ENCODE results near the gene NFE2L1. TPM values are rescaled to one million over a fixed set of nuclear protein-coding genes. Genes with fewer than 3 reads are reported as not detected.

The NFE2L1 gene
- polyA plus RNA-seq, 2 of the 4 experiments (the other 2 are of a cell fraction): 108 to 283 TPM

- H3K9me3 ChIP-seq: no peaks in the 10 kb centered on the region
- DNase-seq (ENCODE audit: low read depth in 1 of 2, low spot score in 1 of 2) (no peak), ATAC-seq (no peak), FAIRE-seq (no peak)
- 78% methylated on average over 2 of the region's 2 CpGs for WGBS (ENCODE audit: missing lambda C conversion rate)
- TF ChIP-seq USF2 (IDR thresholded peaks at IDR 0.05) (no peak), POLR2AphosphoS2 (conservative IDR thresholded peaks at IDR 0.05; ENCODE audit: low read length) (no peak), SREBF2 (IDR thresholded peaks at IDR 0.05) (no peak), JUNB (IDR thresholded peaks at IDR 0.05) (no peak), PBX3 (IDR thresholded peaks at IDR 0.05) (no peak), ELK1 (IDR thresholded peaks at IDR 0.05; ENCODE audit: low read depth, low read length) (no peak), E2F6 (IDR thresholded peaks at IDR 0.05; ENCODE audit: borderline replicate concordance, low read depth) (no peak), NR3C1 (IDR thresholded peaks at IDR 0.05) (no peak), RFX5 (IDR thresholded peaks at IDR 0.05) (no peak), HES2 (IDR thresholded peaks at IDR 0.05) (no peak)
- peaks cover 15% of the 10 kb centered on the region for H3K4me1 ChIP-seq
- H3K27ac ChIP-seq: no peak overlapping the region
- H3K4me2 ChIP-seq: no peak overlapping the region
- ChIA-PET CTCF (interaction anchor here (0.9 to 46.6 kb wide), 14 partner anchors 8 to 200 kb away, joined by 3 to 1398 read pairs (median 4); partner anchors contain the start of genes CDK5RAP3 and COPZ2), POLR2A (interaction anchor here (1.6 to 6.7 kb wide), 2 partner anchors 13 to 17 kb away, joined by 7 to 59 read pairs; no protein-coding TSS in a partner anchor)
- H3K4me3 ChIP-seq: no peak overlapping the region
These were observed 5.0 kb upstream of the NFE2L1 start for GRCh38 chr17:48043176-48043575.

GRCh38 chr17:48044851-48045250 lies 3.3 kb upstream of the NFE2L1 start:
- Histone ChIP-seq H3K9me3 (no peaks in the 10 kb centered on the region), H3K4me2 (no peak overlapping the region), H3K4me3 (no peak overlapping the region), H3K4me1 (peaks cover 22% of the 10 kb centered on the region), H3K27ac (no peak overlapping the region)
- CTCF ChIA-PET: interaction anchor here (0.6 to 46.6 kb wide), 10 partner anchors 10 to 543 kb away, joined by 3 to 1398 read pairs (median 4); partner anchors contain the start of gene COPZ2
- TF ChIP-seq RFX5 (IDR thresholded peaks at IDR 0.05) (no peak), TP53 (CRISPR knock-in tag; IDR thresholded peaks at IDR 0.05) (no peak), JUNB (IDR thresholded peaks at IDR 0.05) (no peak)
- 90% methylated on average over 4 of the region's 4 CpGs for WGBS (ENCODE audit: missing lambda C conversion rate)
- FAIRE-seq (no peak), DNase-seq (ENCODE audit: low read depth in 1 of 2, low spot score in 1 of 2) (no peak), ATAC-seq (no peak)
- POLR2A ChIA-PET: interaction anchor here (0.6 to 6.7 kb wide), 4 partner anchors 9 to 88 kb away, joined by 3 to 59 read pairs (median 12); no protein-coding TSS in a partner anchor

GRCh38 chr17:48045316-48046001 lies 2.7 kb upstream of the NFE2L1 start:
- ChIA-PET POLR2A (interaction anchor here (0.6 to 6.7 kb wide), 4 partner anchors 10 to 63 kb away, joined by 3 to 59 read pairs (median 4); partner anchors contain the start of gene CBX1), CTCF (interaction anchor here (0.6 to 46.6 kb wide), 8 partner anchors 10 to 200 kb away, joined by 3 to 1398 read pairs (median 5); partner anchors contain the start of gene COPZ2)
- FAIRE-seq (no peak), DNase-seq (ENCODE audit: low read depth in 1 of 2, low spot score in 1 of 2) (no peak), ATAC-seq (no peak)
- Histone ChIP-seq H3K4me2 (peak overlapping the region; percentile 85; the same call in 2 of the 3 replicates), H3K4me1 (peaks cover 28% of the 10 kb centered on the region), H3K27ac (0 out of 6 replicates have a peak overlapping the region, but pooled peaks of 1 of the 2 experiments have one; percentile 0), H3K4me3 (no peak overlapping the region), H3K9me3 (no peaks in the 10 kb centered on the region)
- TF ChIP-seq JUN (IDR thresholded peaks at IDR 0.05): no peak
- no peak for TF ChIP-seq RNF2 (IDR thresholded peaks at IDR 0.05; ENCODE audit: borderline replicate concordance, low read depth)
- TF ChIP-seq POLR2AphosphoS2 (conservative IDR thresholded peaks at IDR 0.05; ENCODE audit: low read length): no peak
- TF ChIP-seq RAD21 (conservative IDR thresholded peaks at IDR 0.05 in 1 of 2, IDR thresholded peaks at IDR 0.05 in 1 of 2): no peak
- no peak for TF ChIP-seq HOXB5 (CRISPR knock-in tag; IDR thresholded peaks at IDR 0.05)
- peak; percentile 15; the same call in 1 of the 2 replicates for TF ChIP-seq POLR2A (IDR thresholded peaks at IDR 0.05; ENCODE audit: low read length)
- TF ChIP-seq MAFK (IDR thresholded peaks at IDR 0.05; ENCODE audit: partially characterized antibody): no peak
- 72% methylated on average over 8 of the region's 8 CpGs for WGBS (ENCODE audit: missing lambda C conversion rate)

All from A549 (cell line).